Activated T-helper 9 cell treated with anti-CD3 and anti-CD28 coated beads, Interleukin-2, amount 50 U/mL, for 16 hours (primary cell): ENCODE data around the gene ARRDC5.
A peak's percentile ranks its signal among the peaks of the same experiment; 100 is the strongest.
"Not testable (repeated sequence)": the region's sequence is repeated elsewhere in the genome, so short reads cannot be mapped to it uniquely, and the experiment has no call there.

Source experiments
- DNase-seq: peaks from one replicate; pipeline ENCODE4 v3.0.0-alpha.2; 2020; ENCODE audit warnings: low read depth

The ARRDC5 gene

DNA sequence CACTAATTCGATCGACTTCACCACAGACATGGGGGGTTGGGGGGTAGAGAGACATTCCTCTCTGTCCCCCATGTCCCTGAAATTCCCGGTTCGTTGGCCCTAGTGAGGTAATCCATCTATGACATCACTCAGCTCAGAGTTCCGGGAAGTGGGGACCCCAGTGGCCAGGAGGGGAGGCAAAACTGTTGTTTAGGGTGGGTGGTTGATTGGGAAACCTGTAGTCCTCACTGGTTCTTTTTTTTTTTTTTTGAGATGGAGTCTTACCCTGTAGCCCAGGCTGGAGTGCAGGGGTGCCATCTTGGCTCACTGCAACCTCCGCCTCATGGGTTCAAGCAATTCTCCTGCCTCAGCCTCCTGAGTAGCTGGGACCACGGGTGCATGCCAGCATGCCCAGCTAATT is at the start of gene ARRDC5:
Gene ARRDC5, minus strand, starts transcription at position 101 of the 400 bp plus-strand sequence. Its CDS starts 71 bp downstream, at position 30.
- DNase-seq: no peak

DNA sequence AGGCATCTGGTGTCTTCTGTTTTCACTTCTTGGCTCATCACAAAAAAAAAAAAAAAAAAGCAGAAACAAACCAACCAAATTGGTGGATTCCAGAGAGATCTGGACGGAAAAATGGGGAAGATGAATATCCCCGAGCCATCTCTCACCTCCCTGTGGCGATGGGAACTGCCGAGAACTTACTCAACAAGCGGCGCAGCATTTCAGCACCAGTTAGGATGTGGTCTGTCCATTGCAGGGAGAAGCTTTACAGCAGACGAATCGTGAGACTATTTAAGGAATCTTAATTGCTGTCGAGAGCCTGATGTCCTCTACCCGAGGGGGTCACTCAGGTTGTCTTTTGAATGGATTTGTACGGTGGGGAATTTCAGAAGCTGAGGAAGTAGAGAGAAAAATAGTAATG is 49.0 kb upstream of the ARRDC5 start:
- DNase-seq: no peak

DNA sequence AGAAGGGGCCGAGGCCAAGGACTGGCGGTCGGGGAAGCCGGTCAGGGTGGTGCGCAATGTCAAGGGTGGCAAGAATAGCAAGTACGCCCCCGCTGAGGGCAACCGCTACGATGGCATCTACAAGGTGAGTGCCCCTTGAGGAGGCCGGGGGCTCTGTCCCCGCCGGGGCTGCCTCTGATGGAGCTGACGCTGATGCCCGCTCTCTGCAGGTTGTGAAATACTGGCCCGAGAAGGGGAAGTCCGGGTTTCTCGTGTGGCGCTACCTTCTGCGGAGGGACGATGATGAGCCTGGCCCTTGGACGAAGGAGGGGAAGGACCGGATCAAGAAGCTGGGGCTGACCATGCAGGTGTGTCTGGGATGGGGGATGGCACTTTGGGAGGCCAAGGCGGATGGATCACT is 48.0 kb upstream of the ARRDC5 start:
- DNase-seq: not testable (repeated sequence)

DNA sequence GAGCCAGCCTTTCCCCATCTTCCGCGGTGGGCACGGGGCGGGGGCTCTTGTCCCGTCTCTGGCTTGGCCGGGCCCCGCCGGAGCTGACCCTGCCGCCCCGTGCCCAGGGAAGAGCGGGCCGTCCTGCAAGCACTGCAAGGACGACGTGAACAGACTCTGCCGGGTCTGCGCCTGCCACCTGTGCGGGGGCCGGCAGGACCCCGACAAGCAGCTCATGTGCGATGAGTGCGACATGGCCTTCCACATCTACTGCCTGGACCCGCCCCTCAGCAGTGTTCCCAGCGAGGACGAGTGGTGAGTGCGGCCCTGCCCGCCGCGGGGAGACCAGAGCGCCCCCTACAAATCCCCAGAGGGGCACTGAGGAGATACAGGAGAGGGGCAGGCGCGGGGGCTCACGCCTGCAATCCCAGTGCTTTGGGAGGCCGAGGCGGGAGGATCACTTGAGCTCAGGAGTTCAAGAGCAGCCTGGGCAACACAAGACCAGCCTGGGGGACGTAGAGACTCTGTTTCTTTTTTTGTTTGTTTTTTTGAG is 39.0 kb upstream of the ARRDC5 start:
- DNase-seq: not testable (repeated sequence)

DNA sequence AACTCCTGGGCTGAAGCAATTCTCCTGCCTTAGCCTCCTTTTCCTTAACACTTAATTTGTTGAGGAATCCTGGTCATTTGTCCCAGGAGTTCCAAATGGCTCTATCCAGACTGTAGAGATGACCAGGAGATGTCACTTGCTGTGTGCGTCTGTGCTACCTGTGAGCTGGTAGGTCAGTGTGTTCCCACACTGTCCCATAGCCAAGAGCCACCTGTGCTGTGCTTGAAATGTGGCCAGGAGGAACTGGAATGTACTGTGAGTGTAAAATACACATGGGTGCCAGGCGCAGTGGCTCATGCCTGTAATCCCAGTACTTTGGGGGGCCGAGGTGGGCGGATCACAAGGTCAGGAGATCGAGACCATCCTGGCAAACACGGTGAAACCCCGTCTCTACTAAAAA is 36.8 kb upstream of the ARRDC5 start:
- no peak for DNase-seq

DNA sequence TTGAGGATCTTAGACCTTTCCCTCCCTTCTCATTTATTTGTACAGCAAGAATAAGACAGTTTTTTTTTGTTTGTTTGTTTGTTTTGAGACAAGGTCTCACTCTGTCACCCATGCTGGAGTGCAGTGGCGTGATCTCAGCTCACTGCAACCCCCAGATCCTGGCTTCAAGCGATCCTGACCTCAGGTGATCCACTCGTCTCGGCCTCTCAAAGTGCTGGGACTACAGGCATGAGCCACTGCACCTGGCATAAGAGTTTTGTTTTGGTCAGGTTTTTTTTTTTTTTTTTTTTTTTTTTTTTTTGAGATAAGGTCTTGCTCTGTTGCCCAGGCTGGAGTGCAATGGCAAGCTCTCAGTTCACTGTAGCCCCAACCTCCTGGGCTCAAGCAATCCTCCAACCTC is 35.8 kb upstream of the ARRDC5 start:
- not testable (repeated sequence) for DNase-seq

DNA sequence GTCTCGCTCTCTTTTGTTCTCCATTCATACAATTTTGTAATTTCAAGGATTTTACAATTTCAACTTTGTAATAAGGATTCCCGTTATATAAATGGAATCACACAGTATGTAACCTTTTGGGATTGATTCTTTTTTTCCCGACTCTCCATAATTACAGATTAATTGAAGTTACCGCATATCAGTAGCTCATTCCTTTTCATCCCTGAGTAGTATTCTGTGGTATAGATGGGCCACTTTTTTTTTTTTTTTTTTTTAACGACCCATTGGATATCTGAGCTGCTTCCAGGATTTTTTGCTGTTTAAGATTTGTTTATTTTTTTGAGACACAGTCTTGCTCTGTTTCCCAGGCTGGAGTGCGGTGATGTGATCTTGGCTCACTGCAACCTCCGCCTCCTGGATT is 34.4 kb upstream of the ARRDC5 start:
- DNase-seq: no peak

DNA sequence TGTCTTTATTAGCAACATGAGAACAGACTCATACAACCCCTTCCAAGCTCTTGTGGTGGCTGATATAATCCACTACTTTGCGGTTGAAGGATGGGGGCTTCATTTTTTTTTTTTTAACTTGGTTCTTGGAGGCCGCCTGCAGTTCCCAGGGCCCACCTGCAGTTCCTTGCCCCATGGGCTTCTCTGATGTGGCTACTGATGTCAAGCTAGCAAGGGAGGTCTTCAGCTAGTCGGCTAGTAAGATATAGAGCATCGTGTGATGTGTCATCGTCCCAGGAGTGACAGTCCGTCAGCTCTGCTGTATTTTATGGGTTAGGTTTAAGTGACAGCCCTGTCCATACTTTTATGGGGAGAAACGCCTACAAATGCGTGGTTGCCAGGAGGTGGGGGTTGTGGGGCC is 32.7 kb upstream of the ARRDC5 start:
- no peak for DNase-seq

DNA sequence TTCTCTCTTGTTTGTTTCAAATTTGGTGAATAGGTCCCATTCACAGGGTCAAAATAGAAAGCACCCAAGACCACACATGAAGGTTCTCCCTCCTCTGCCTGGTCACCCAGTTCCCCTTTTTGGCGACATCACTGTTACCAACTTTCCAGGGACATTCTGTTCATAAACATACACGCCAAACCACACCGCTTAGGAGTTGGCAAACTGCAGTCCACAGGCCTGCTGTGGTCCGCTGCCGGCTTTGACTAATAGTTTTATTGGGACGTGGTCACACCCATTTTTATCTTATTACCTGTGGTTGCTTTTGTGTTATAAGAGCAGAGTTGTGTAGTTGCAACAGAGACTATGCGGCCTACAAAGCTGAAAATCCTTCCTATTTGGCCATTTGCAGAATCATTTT is 30.8 kb upstream of the ARRDC5 start:
- DNase-seq: no peak

DNA sequence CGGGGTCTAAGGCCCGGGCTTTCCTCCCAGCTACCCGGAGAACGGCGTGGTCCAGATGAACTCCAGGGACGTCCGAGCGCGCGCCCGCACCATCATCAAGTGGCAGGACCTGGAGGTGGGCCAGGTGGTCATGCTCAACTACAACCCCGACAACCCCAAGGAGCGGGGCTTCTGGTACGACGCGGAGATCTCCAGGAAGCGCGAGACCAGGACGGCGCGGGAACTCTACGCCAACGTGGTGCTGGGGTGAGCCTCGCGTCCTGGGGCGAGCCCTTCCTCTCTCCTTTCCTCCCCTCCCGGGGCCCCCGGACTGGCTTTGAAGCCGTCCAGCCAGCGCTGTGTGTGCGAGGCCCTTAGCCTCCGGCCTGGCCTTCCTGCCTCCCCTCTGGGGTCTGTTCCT is 30.0 kb upstream of the ARRDC5 start:
- DNase-seq: no peak

DNA sequence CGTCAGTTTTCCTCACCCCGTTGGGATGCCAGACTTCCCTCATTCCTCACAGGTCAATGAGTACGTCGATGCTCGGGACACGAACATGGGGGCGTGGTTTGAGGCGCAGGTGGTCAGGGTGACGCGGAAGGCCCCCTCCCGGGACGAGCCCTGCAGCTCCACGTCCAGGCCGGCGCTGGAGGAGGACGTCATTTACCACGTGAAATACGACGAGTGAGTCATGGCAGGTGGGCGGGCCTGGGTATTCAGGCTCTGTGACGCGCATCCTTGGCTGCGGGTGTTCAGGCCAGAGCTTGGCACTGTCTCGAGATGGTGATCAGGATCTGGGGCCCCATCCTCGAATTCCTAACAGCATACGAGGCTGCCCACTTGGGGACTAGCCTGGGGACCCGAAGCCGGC is 28.0 kb upstream of the ARRDC5 start:
- no peak for DNase-seq

DNA sequence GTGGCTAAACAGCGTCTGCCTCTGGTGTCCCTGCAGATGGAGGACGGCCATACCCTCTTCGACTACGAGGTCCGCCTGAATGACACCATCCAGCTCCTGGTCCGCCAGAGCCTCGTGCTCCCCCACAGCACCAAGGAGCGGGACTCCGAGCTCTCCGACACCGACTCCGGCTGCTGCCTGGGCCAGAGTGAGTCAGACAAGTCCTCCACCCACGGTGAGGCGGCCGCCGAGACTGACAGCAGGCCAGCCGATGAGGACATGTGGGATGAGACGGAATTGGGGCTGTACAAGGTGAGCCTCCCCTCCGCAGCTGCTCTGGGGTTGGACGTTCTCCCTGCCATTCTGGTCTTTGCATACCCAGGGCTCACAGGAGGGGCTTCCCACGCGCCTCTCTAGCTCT is 26.5 kb upstream of the ARRDC5 start:
- DNase-seq: no peak

DNA sequence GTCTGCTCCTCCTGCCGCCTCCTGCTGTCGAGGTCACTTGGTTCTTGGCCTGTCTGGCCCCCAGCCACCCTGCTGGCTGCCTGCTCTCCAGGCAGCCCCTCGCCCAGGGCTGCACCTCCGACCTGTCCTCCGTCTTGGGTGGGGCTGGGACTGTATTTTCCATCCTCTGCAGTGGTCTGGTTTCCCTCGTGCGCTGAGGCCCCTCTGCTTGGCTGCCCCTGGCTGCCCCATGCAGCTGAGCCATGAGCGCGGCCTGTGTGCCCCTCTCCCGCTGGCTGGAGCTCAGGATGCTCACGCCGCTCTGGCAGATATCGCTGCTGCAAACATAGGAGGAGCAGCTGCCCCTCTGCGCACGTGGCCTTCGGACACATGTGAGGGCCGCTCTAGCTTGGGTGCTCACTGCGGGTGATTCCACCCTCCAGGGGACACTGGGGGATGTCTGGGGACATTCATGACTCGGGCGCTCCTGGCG is 20.6 kb upstream of the ARRDC5 start:
- DNase-seq: no peak

DNA sequence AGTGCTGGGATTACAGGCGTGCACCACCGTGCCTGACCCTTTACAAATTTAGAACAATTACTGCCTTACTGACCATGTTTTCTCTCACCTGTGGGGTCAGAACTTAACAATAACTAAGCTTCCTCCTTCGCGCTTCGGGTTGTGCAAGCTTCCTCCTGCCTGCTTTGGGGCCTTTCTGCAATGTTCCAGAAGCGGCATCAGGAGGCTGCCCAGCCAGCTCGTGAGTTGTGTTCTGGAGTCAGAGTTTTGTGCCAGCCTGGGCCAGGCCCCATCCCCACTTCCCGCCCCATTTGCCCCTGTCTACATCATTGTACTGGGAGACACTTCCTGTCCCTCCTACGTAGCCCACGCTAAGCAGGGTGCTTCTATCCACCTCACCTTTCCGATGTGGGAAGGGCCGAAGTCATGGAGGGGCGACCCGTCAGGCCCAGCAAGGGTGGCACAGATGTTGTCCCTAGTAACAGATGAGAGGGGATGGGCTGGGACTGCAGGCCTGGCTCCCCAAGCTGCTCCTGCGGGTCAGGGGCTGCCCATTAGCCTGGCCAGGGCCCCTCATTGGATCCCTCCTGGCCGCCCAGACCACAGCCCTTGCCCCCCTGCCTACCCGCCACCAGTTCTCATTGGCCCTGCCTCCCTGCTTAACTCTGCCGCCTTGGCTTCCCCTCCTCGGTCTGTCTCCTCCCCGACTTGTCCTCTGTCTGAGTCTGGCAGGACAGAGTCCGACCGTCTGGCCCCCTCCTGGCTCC is 20.0 kb upstream of the ARRDC5 start:
- DNase-seq: no peak

DNA sequence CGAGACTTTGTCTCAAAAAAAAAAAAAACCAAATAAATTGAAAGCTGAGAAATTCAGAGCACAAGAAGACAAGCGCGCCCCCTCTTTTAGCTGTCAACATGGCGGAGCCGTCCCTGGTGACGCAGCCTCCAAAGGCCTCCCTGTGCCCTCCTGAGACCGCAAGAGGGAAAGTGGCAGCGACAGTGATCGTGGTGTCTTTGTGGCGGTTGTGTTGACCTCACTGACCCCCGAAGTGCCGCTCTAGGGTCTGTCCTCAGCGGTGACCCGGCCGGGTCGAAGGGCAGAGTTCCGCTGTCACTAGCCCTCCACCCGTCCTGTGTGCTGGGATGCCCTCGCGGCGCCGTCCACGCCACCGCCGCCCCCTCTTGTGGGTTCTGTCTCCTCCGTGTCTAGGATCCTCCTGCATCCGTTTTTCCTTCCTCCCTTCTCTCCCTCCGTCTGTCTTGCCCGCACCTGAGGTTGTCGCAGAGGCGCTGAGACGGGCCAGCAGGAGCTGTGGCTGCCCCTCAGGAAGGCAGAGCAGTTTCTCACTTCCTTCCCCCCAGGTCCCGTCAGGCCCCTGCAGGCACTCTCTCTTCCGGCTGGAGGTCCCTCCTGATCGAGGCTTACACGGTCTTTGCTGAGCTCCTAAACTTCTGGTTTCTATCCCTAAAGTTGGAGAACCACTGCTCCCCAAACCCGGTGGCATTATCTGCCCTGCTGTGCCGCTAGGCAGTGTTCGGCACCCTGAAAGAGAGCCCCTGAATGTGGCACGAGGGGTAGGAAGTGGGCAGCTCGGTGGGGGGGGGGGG is 13.8 kb upstream of the ARRDC5 start:
- peak; percentile 19 for DNase-seq

DNA sequence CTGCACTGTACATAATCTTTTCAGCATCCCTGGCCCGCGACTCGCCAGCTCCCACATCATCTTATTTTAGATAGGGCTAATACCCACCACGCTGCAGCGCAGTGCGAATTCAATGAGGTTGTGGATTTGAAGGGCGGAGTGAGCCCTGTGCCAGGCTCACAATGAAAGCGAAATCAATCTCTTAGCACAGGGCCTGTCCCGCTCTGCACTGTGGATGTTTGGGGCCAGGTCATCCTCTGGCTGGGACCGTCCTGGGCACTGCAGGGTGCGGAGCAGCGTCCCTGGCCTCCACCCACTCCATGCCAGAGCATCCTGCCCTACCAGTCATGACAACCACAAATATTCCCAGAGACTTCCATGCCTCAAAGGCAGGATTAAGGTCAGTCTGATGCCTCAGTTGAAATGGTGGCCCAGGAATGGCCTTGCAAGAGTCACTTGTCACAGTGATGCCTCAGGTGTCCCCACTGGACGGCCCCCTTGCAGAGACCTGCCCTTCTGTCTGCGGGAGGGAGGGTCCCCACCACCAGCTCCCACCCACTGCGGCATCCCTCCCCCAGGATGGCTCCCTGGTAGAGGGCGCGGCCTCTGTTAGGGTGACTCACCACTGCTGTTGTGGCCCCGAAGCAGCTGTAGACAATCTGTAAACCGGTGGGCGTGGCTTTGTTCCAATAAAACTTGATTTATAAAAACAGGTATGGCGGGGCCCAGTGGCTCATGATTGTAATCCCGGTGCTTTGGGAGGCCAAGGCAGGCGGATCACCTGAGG is 12.2 kb upstream of the ARRDC5 start:
- peak; percentile 59 for DNase-seq

DNA sequence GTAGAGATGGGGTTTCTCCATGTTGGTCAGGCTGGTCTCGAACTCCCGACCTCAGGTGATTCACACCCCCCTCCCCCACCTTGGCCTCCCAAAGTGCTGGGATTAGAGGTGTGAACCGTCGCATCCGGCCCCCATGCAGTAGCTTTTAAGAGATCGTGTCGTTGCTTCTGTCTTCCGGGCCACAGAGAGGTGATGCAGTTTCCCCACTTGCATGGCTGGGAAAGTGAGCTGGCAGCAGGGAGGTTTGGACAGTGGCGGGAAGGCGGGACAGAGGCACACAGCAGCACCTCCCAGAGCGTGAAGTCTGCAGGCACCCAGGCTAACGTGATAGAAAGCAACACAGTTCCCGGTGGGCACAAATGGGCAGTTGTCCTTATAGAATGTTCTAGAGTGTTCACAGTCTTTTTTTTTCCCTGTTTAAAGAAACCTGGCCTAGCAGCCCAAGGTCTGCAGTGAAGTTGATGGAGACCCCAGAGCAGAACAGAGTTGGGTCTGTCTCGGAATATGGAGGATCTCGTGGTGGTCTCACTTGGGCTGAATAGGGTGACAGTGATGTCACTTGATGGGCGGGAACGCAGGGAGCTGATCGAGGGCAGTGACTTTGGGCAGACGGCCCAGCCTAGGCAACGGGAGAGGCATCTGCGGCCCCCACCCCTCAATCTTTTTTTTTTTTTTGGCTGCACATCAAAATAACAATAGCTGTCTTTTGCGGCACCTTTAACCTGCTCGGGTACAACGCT is 11.5 kb upstream of the ARRDC5 start:
- DNase-seq: no peak

DNA sequence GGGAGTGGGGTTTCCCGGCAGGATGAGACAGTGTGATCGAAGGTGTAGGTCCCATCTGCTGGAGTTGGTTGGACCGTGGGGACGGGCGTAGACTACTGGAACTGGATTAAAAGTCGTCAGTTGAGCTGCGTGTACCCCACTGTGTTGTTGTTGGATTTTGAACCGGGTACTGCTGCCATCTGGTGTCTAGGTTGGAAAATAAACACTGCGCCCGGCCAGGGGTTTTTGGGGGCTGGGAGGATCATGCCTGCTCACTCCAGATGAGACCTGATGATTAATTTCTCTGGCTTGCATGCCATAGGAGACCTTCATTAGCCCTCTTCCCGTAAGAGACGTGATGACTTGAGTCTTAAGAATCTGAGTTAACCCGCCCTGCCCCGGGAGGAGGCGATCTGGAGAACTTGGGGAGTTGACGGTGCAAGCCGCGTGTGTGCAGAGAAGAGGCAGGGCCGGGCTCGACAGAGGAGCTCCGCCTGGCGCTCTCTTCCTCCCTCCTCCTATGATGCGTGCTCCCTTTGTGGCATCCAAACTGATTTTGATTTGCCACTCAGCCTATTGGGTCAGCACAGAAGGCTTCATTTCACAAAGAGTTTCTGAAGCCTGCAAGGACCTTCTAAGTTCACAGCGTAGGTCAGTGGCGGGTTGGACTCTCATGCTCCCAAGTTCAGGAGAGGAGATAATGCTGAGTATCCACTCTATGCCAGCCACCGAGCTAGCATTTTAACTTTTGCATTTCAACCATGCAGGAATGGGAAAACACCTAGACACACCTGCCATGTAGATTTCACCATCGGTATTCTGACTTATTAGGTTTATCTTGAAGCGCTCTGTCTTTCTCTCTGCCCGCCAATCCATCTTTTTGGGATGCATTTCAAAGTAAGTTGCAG is 9.3 kb upstream of the ARRDC5 start:
- DNase-seq: peak; percentile 57

DNA sequence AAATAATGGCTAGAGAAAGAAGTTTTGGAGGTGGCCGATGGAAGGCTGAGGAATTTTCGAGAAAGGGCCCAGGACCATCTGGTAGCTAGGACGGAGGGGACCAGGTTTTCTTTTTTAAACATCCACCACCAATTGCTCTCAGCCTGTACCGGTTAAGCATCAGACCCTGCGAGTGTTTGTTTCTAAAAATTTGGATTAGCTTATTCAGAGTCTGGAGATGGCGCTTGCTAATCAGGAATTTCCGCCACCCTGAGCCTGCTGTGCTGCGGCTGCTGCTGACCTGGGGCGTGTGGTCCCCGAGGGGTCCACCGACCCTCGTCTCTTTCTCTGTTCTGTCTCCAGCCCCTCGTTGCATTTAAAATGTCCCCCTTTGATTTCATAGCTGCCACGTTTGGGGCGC is 8.6 kb upstream of the ARRDC5 start:
- no peak for DNase-seq

DNA sequence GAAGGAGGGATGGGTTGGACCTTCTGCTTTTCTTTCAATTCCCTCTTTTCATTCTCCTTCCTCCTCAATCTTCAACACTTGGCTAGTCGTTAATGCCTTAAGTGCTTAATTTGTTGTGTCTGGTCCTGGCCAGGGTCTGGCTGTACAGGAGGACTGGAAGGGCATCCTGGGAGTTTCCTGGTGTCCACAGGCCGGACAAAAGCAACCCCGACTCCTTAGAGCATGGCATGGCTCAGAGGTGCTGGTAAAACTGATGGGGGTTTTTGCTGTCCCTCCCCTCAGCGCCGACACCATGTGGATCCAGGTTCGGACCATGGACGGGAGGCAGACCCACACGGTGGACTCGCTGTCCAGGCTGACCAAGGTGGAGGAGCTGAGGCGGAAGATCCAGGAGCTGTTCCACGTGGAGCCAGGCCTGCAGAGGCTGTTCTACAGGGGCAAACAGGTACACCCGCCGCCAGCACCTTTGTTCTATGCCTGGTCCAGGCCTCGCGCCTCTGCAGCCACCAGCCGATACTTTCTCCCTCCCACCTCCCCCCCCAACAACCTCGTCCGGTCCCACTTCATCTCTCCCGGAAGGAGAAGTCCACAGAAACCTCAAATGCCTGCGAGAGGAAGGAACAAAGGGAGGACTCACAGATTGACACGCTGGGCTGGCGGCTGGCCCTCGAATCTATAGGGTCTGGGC is 8.0 kb upstream of the ARRDC5 start:
- DNase-seq: no peak
